Activated CD8-positive, alpha-beta memory T cell treated with anti-CD3 and anti-CD28 coated beads, Interleukin-2, amount 50 U/mL, for 48 hours (primary cell): ENCODE data around the gene NEO1.
A peak's percentile ranks its signal among the peaks of the same experiment; 100 is the strongest.

Experiments
- DNase-seq: peaks from one replicate; pipeline ENCODE4 v3.0.0-alpha.2; 2020

The NEO1 gene

GRCh38 chr15:73319460-73320245 lies 267.4 kb downstream of the NEO1 start:
- DNase-seq: no peak

- DNase-seq: no peak
Measured at GRCh38 chr15:73320619-73321180, 268.4 kb downstream of the NEO1 start.

GRCh38 chr15:73321496-73322450 lies 269.5 kb downstream of the NEO1 start:
- DNase-seq: no peak

- DNase-seq: no peak
Measured at GRCh38 chr15:73322665-73323373, 270.6 kb downstream of the NEO1 start.

GRCh38 chr15:73323374-73323955 lies 271.2 kb downstream of the NEO1 start:
- DNase-seq: no peak

GRCh38 chr15:73323956-73324355 lies 271.7 kb downstream of the NEO1 start:
- DNase-seq: no peak

- no peak for DNase-seq
Measured at GRCh38 chr15:73324496-73325170, 272.4 kb downstream of the NEO1 start.

- peak; percentile 55 for DNase-seq
Measured at GRCh38 chr15:73325191-73325861, 273.1 kb downstream of the NEO1 start.

- no peak for DNase-seq
Measured at GRCh38 chr15:73326157-73326556, 273.9 kb downstream of the NEO1 start.

- no peak for DNase-seq
Measured at GRCh38 chr15:73328149-73328820, 276.0 kb downstream of the NEO1 start.

- DNase-seq: no peak
Measured at GRCh38 chr15:73328981-73329380, 276.7 kb downstream of the NEO1 start.

- no peak for DNase-seq
Measured at GRCh38 chr15:73329501-73330200, 277.4 kb downstream of the NEO1 start.

GRCh38 chr15:73330206-73331051 lies 278.2 kb downstream of the NEO1 start:
- DNase-seq: no peak

- DNase-seq: no peak
Measured at GRCh38 chr15:73331501-73331900, 279.2 kb downstream of the NEO1 start.

GRCh38 chr15:73331991-73332925 lies 280.0 kb downstream of the NEO1 start:
- no peak for DNase-seq

- no peak for DNase-seq
Measured at GRCh38 chr15:73333001-73333400, 280.7 kb downstream of the NEO1 start.

- no peak for DNase-seq
Measured at GRCh38 chr15:73334086-73334485, 281.8 kb downstream of the NEO1 start.

- DNase-seq: no peak
Measured at GRCh38 chr15:73335026-73335425, 282.8 kb downstream of the NEO1 start.
